ENCODE results near the gene GTF2IRD1. TPM values are rescaled to one million over a fixed set of nuclear protein-coding genes. Genes with fewer than 3 reads are reported as not detected.

Gene GTF2IRD1
- total RNA-seq, 4 donors from 2014 or later, result 2.8 to 27.1 (median 17.1) TPM

DNA sequence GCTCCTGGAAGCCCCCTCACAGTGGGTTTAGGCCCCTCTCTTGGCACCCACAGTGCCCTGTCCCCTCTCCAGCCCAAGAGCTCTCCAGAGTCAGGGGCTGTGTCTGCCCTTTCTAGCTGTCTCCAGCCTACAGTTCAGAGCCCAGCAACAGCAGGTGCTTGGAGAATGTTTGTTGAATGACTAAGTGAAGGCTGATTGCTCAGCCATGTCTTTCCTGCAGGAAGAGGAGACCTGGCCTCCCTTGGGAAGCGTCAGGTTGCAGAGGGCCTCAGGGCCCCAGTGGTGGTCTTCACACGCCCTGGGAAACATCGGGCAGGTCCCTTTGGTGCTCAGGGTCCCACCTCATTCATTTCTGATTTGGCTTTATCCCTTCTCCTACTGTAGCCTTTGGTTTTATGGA is 62.5 kb downstream of the GTF2IRD1 start:
- H3K27ac ChIP-seq, result no peak overlapping the region
- no peak for DNase-seq
- H3K36me3 ChIP-seq, result peaks cover 0 to 36% (median 0%) of the 10 kb centered on the region in 3 donors
- H3K4me1 ChIP-seq, result no peaks in the 10 kb centered on the region
- H3K9me3 ChIP-seq, result no peaks in the 10 kb centered on the region
- TF ChIP-seq, protein P1, sequence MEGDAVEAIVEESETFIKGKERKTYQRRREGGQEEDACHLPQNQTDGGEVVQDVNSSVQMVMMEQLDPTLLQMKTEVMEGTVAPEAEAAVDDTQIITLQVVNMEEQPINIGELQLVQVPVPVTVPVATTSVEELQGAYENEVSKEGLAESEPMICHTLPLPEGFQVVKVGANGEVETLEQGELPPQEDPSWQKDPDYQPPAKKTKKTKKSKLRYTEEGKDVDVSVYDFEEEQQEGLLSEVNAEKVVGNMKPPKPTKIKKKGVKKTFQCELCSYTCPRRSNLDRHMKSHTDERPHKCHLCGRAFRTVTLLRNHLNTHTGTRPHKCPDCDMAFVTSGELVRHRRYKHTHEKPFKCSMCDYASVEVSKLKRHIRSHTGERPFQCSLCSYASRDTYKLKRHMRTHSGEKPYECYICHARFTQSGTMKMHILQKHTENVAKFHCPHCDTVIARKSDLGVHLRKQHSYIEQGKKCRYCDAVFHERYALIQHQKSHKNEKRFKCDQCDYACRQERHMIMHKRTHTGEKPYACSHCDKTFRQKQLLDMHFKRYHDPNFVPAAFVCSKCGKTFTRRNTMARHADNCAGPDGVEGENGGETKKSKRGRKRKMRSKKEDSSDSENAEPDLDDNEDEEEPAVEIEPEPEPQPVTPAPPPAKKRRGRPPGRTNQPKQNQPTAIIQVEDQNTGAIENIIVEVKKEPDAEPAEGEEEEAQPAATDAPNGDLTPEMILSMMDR (IDR thresholded peaks at IDR 0.05), result no peak
- no peak for TF ChIP-seq POLR2A (IDR thresholded peaks at IDR 0.05)
- H3K4me3 ChIP-seq, result no peak overlapping the region
- no peaks in the 10 kb centered on the region for H3K27me3 ChIP-seq

DNA sequence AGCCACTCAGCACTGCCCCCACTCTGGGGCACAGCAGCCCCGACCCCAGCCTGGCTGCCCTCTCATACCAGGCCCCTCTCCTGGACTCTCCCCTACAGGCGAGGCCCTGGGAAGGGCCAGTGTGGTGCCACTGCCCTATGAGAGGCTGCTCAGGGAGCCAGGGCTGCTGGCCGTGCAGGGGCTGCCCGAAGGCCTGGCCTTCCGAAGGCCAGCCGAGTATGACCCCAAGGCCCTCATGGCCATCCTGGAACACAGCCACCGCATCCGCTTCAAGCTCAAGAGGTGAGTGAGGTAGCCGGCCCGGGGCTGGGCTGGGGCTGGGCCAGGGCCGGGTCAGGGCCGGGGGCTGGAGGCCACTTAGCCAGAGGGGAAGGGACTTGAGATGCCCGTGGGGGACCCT is 64.3 kb downstream of the GTF2IRD1 start:
- Histone ChIP-seq H3K36me3 (peaks cover 0 to 38% (median 0%) of the 10 kb centered on the region in 3 donors), H3K9me3 (peaks cover 0 to 4% (median 0%) of the 10 kb centered on the region in 4 donors), H3K4me3 (no peak overlapping the region), H3K27me3 (no peaks in the 10 kb centered on the region), H3K4me1 (no peaks in the 10 kb centered on the region), H3K27ac (no peak overlapping the region)
- TF ChIP-seq POLR2A (IDR thresholded peaks at IDR 0.05), result no peak
- TF ChIP-seq, protein P1 (IDR thresholded peaks at IDR 0.05), result no peak
- no peak for DNase-seq

DNA sequence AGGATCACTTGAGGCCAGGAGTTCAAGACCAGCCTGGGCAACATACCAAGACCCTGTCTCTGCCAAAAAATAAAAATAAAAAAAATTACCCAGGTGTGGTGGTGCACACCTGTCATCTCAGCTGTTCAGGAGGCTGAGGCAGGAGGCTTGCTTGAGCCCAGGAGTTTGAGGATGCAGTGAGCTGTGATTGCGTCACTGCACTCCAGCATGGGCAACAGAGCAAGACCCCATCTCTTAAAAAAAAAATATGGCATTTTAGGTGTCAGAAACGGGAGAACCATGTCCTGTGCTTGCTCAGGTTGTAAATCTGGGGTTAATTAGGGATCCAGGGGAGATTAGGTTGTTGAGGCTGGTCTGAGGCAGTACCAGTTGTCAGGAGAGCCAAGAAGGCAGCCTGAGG is 64.9 kb downstream of the GTF2IRD1 start:
- H3K36me3 ChIP-seq, result peaks cover 0 to 34% (median 0%) of the 10 kb centered on the region in 3 donors

GRCh38 chr7:74519395-74519794 is 65.7 kb downstream of the GTF2IRD1 start:
- Histone ChIP-seq H3K9me3 (peaks cover 0 to 4% (median 0%) of the 10 kb centered on the region in 4 donors), H3K36me3 (peaks cover 0 to 38% (median 0%) of the 10 kb centered on the region in 3 donors), H3K4me1 (no peaks in the 10 kb centered on the region), H3K4me3 (no peak overlapping the region), H3K27ac (no peak overlapping the region), H3K27me3 (no peaks in the 10 kb centered on the region)
- TF ChIP-seq, protein P1 (IDR thresholded peaks at IDR 0.05), result no peak
- TF ChIP-seq POLR2A (IDR thresholded peaks at IDR 0.05), result no peak
- no peak for DNase-seq

More for the DNA sequence above, 64.9 kb downstream of the GTF2IRD1 start:
- Histone ChIP-seq H3K27ac (no peak overlapping the region), H3K4me3 (no peak overlapping the region), H3K9me3 (peaks cover 0 to 4% (median 0%) of the 10 kb centered on the region in 4 donors), H3K27me3 (no peaks in the 10 kb centered on the region), H3K4me1 (no peaks in the 10 kb centered on the region)
- TF ChIP-seq POLR2A (IDR thresholded peaks at IDR 0.05), result no peak
- TF ChIP-seq, protein P1 (IDR thresholded peaks at IDR 0.05), result no peak
- no peak for DNase-seq

DNA sequence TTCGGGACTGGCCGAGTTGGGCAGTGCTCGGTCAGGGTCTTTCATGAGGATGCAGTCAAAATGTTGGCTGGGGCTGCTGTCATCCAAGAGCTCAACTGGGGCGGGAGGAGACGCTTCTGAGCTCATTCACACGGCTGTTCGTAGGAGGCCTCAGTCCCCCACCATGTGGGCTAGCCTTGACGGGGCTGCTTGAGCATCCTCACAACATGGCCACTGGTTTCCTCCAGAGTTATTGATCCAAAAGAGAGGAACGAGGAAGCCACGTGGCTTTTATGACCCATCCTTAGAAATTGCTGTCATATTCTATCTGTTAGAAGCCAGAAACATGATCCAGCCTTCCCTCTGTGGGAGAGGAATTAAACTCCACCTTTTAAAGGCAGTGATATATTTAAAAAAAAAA is 68.1 kb downstream of the GTF2IRD1 start:
- Histone ChIP-seq H3K27ac (no peak overlapping the region), H3K27me3 (no peaks in the 10 kb centered on the region), H3K4me1 (peaks cover 0 to 8% (median 2%) of the 10 kb centered on the region in 4 donors), H3K36me3 (peaks cover 0 to 40% (median 0%) of the 10 kb centered on the region in 3 donors), H3K4me3 (no peak overlapping the region), H3K9me3 (peaks cover 0 to 4% (median 0%) of the 10 kb centered on the region in 4 donors)
- no peak for DNase-seq
- TF ChIP-seq, protein P1 (IDR thresholded peaks at IDR 0.05), result no peak
- no peak for TF ChIP-seq POLR2A (IDR thresholded peaks at IDR 0.05)

Data from Peyer's patch (tissue), 4 donors.